Mammary epithelial cell (primary cell): ENCODE measurements around the gene PCED1A.

Experiments
- CTCF ChIP-seq, 2 donors: IDR thresholded peaks in 1 of 2; conservative IDR thresholded peaks in 1 of 2; 2 replicates each; pipeline ENCODE4 v1.5.1; 2011 to 2012; ENCODE audit warnings: inconsistent platforms in 2 of 2, low read length in 2 of 2, mild to moderate bottlenecking in 2 of 2, control low read depth in 1 of 2, low read depth in 1 of 2; ENCODE audit not compliant: insufficient read depth in 1 of 2; ENCODE audit errors: extremely low read depth in 1 of 2
- EZH2 ChIP-seq: IDR thresholded peaks from 2 replicates; pipeline ENCODE4 v1.6.1; 2012; ENCODE audit warnings: low read length, inconsistent platforms, borderline replicate concordance

- no peak for TF ChIP-seq CTCF (conservative IDR thresholded peaks at IDR 0.05 in 1 of 2, IDR thresholded peaks at IDR 0.05 in 1 of 2; ENCODE audit: extremely low read depth in 1 of 2, insufficient read depth in 1 of 2, low read depth in 1 of 2, low read length in 2 of 2)
- no peak for TF ChIP-seq EZH2
Measured at GRCh38 chr20:2838170-2838797, 2.2 kb downstream of the PCED1A start.
